GM12872 (cell line): Measurements from ENCODE around the gene MYOZ3.

Experiments
- CTCF ChIP-seq: IDR thresholded peaks from 3 replicates; pipeline ENCODE4 v1.5.1; 2011; ENCODE audit warnings: low read depth, mild to moderate bottlenecking, low read length, moderate library complexity; ENCODE audit not compliant: insufficient read depth

MYOZ3 gene

GRCh38 chr5:150661086-150661485, at the start of gene MYOZ3:
Gene MYOZ3 (plus strand): TSS chr5:150661251. CDS start chr5:150662942, 1,691 bp downstream.
- TF ChIP-seq CTCF = no peak

GRCh38 chr5:150612405-150612804, 48.6 kb upstream of the MYOZ3 start:
- TF ChIP-seq CTCF = no peak

GRCh38 chr5:150612905-150613670, 48.0 kb upstream of the MYOZ3 start:
- TF ChIP-seq CTCF = no peak

- peak; percentile 32; the same call in 1 of the 3 replicates for TF ChIP-seq CTCF
Measured at GRCh38 chr5:150613991-150614660, 46.9 kb upstream of the MYOZ3 start.

GRCh38 chr5:150614661-150615060, 46.4 kb upstream of the MYOZ3 start:
- TF ChIP-seq CTCF = no peak

- no peak for TF ChIP-seq CTCF
Measured at GRCh38 chr5:150615141-150615699, 45.8 kb upstream of the MYOZ3 start.

- TF ChIP-seq CTCF = no peak
Measured at GRCh38 chr5:150616024-150616470, 45.0 kb upstream of the MYOZ3 start.
